DOHH2 (cell line): Measurements from ENCODE around the gene ACTL7A.

Experiments used
- H3F3A ChIP-seq: fragments of 200-600 bp; sonication (generic), shearing (Covaris generic); 2 replicates; pipeline ENCODE4 v1.6.0; 2016; ENCODE audit warnings: antibody characterized with exemption, mild to moderate bottlenecking; ENCODE audit not compliant: control insufficient read depth, insufficient read depth
- H3K27ac ChIP-seq: fragments of 200-600 bp; sonication (generic); 2 replicates; pipeline ENCODE4 v1.5.1; 2014; ENCODE audit warnings: low read depth, mild to moderate bottlenecking, low read length, moderate library complexity
- H3K27me3 ChIP-seq: fragments of 200-600 bp; sonication (generic); 2 replicates; pipeline ENCODE4 v1.6.1; 2014; ENCODE audit warnings: mild to moderate bottlenecking, low read length, mixed read lengths; ENCODE audit not compliant: control insufficient read depth
- H3K36me3 ChIP-seq: fragments of 200-600 bp; sonication (generic); 2 replicates; pipeline ENCODE4 v1.6.1; 2014; ENCODE audit warnings: mild to moderate bottlenecking, low read length, moderate library complexity, mixed read lengths; ENCODE audit not compliant: control insufficient read depth
- H3K4me1 ChIP-seq: fragments of 200-600 bp; sonication (generic); 2 replicates; pipeline ENCODE4 v1.6.1; 2014; ENCODE audit warnings: mild to moderate bottlenecking, low read length, mixed read lengths; ENCODE audit not compliant: control insufficient read depth
- H3K4me2 ChIP-seq: fragments of 200-600 bp; sonication (generic); 2 replicates; pipeline ENCODE4 v1.6.0; 2014; ENCODE audit warnings: mild to moderate bottlenecking, low read length, moderate library complexity
- H3K4me3 ChIP-seq: fragments of 200-600 bp; sonication (generic); 2 replicates; pipeline ENCODE4 v1.5.1; 2014; ENCODE audit warnings: mild to moderate bottlenecking, low read length, mixed read lengths
- H3K79me2 ChIP-seq: fragments of 200-600 bp; sonication (generic); 2 replicates; pipeline ENCODE4 v1.6.1; 2014; ENCODE audit warnings: mild to moderate bottlenecking, low read length, mixed read lengths; ENCODE audit not compliant: control insufficient read depth
- H3K9me2 ChIP-seq: fragments of 200-600 bp; sonication (generic); replicated peaks from 2 replicates; pipeline ENCODE4 v1.6.1; 2014; ENCODE audit warnings: mild to moderate bottlenecking, low read length, mixed read lengths; ENCODE audit not compliant: control insufficient read depth
- H3K9me3 ChIP-seq: fragments of 200-600 bp; sonication (generic); 2 replicates; pipeline ENCODE4 v1.6.1; 2014; ENCODE audit warnings: antibody characterized with exemption, low read length, mixed read lengths; ENCODE audit not compliant: control insufficient read depth, insufficient read depth
- H4K20me1 ChIP-seq: fragments of 200-600 bp; sonication (generic); 2 replicates; pipeline ENCODE4 v1.6.0; 2014; ENCODE audit warnings: low read depth, mild to moderate bottlenecking, antibody characterized with exemption, low read length, moderate library complexity; ENCODE audit not compliant: control insufficient read depth, insufficient read depth
- CTCF ChIP-seq: fragments of 200-600 bp; sonication (generic); IDR thresholded peaks from one replicate; pipeline ENCODE4 v1.5.1; 2014; ENCODE audit warnings: antibody characterized with exemption, mild to moderate bottlenecking, low read depth, low read length; ENCODE audit not compliant: poor library complexity, severe bottlenecking
- EZH2phosphoT487 ChIP-seq: fragments of 200-600 bp; sonication (generic); IDR thresholded peaks from 2 replicates; pipeline ENCODE4 v1.6.1; 2017; ENCODE audit warnings: borderline replicate concordance, mild to moderate bottlenecking, antibody characterized with exemption, low read length, moderate library complexity, mixed read lengths

The ACTL7A gene

GRCh38 chr9:108905494-108905893 is 43.4 kb downstream of the ACTL7A start:
- no peaks in the 10 kb centered on the region for H3K79me2 ChIP-seq
- TF ChIP-seq EZH2phosphoT487 (no peak), CTCF (no peak)
- H3K4me3 ChIP-seq = no peak overlapping the region
- peaks cover 83% of the 10 kb centered on the region for H3K36me3 ChIP-seq
- no peaks in the 10 kb centered on the region for H4K20me1 ChIP-seq
- H3K4me1 ChIP-seq = no peaks in the 10 kb centered on the region
- H3F3A ChIP-seq = no peaks in the 10 kb centered on the region
- no peaks in the 10 kb centered on the region for H3K27me3 ChIP-seq
- no peaks in the 10 kb centered on the region for H3K9me3 ChIP-seq
- no peak overlapping the region for H3K27ac ChIP-seq
- H3K4me2 ChIP-seq = no peak overlapping the region
- no peaks in the 10 kb centered on the region for H3K9me2 ChIP-seq

DNA sequence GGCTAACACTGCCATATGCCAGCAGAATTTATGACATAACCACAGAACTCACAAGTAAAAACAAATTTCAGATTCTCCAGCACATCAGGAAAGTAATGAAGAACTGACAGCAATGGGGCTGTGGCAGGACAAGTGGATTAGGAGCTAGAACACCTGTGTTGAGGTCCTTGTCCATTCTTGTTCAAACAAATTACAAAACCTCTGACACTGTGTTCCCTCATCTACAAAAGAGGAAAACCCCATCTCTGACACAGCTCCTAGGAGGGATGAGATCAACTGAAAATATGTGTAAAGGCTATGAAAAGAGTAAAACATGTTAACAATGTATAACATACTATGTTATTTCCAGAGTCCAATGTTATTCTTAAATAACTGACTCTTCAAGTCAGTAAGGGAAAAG is 48.3 kb downstream of the ACTL7A start:
- H3K9me2 ChIP-seq = no peaks in the 10 kb centered on the region
- no peaks in the 10 kb centered on the region for H3K4me1 ChIP-seq
- no peaks in the 10 kb centered on the region for H4K20me1 ChIP-seq
- H3K27ac ChIP-seq = no peak overlapping the region
- H3K36me3 ChIP-seq = peaks cover 74% of the 10 kb centered on the region
- H3K4me3 ChIP-seq = no peak overlapping the region
- H3K4me2 ChIP-seq = no peak overlapping the region
- no peaks in the 10 kb centered on the region for H3F3A ChIP-seq
- no peaks in the 10 kb centered on the region for H3K27me3 ChIP-seq
- no peak for TF ChIP-seq EZH2phosphoT487
- TF ChIP-seq CTCF = no peak
- no peaks in the 10 kb centered on the region for H3K79me2 ChIP-seq
- H3K9me3 ChIP-seq = no peaks in the 10 kb centered on the region

- Histone ChIP-seq H3K79me2 (no peaks in the 10 kb centered on the region), H3K9me3 (no peaks in the 10 kb centered on the region), H3K4me3 (no peak overlapping the region), H3F3A (no peaks in the 10 kb centered on the region), H3K27me3 (no peaks in the 10 kb centered on the region), H3K36me3 (peaks cover 72% of the 10 kb centered on the region), H3K27ac (no peak overlapping the region), H3K9me2 (no peaks in the 10 kb centered on the region), H3K4me2 (no peak overlapping the region), H4K20me1 (no peaks in the 10 kb centered on the region), H3K4me1 (no peaks in the 10 kb centered on the region)
- TF ChIP-seq EZH2phosphoT487 (no peak), CTCF (no peak)
Observed at GRCh38 chr9:108910914-108911313, 48.8 kb downstream of the ACTL7A start.

DNA sequence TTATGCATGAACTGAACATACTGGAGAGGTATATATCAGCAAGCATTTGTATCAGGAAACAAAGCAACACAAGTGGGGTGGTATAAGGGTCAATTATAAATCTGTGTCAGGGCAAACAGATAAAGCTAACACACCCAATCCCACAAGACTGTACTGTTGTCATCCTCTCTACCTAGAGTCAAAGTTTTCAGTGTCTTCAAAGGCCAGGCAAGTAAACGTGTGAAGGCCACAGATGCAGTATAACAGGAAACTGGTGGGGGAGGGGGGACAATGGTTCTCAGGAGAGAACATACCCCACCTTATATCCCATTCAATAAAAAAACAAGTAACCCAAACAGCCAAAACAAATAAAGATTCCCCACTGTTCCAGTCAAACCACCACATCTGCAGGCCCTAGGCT is 49.8 kb downstream of the ACTL7A start:
- Histone ChIP-seq H3F3A (no peaks in the 10 kb centered on the region), H3K27ac (no peak overlapping the region), H3K79me2 (no peaks in the 10 kb centered on the region), H3K4me2 (no peak overlapping the region), H3K9me2 (no peaks in the 10 kb centered on the region), H4K20me1 (no peaks in the 10 kb centered on the region), H3K4me3 (no peak overlapping the region), H3K9me3 (no peaks in the 10 kb centered on the region), H3K4me1 (no peaks in the 10 kb centered on the region), H3K36me3 (peaks cover 68% of the 10 kb centered on the region), H3K27me3 (no peaks in the 10 kb centered on the region)
- TF ChIP-seq EZH2phosphoT487 (no peak), CTCF (no peak)
